H1 (cell line): ENCODE results near the gene TEX28. TPM values are rescaled to one million over a fixed set of nuclear protein-coding genes. Genes with fewer than 3 reads are reported as not detected.
"Not testable (repeated sequence)": the region's sequence is repeated elsewhere in the genome, so short reads cannot be mapped to it uniquely, and the experiment has no call there.

Experiments used
- CTCF ChIA-PET: fragments of 300-600 bp; sonication (Branson Sonifier 250); formaldehyde crosslinking; loops from one replicate; lab custom pipeline; 2021; ENCODE audit not compliant: partially characterized antibody; lab: Charles Lee
- POLR2A ChIA-PET: fragments of 300-600 bp; sonication (Branson Sonifier 250); formaldehyde crosslinking; loops from one replicate; lab custom pipeline; 2021; ENCODE audit warnings: inconsistent platforms; ENCODE audit not compliant: partially characterized antibody; lab: Charles Lee
- DNase-seq, 2 experiments: peaks; one replicate each; pipeline versions ENCODE4 v3.0.0 to v3.0.0-alpha.2; 2010 to 2022; ENCODE audit warnings: low spot score in 2 of 2, low read depth in 1 of 2, mixed read lengths in 1 of 2
- FAIRE-seq: peaks from 2 replicates; lab custom pipeline; 2011; peaks lifted over from hg19 to GRCh38; lab: Jason Lieb, UNC
- H2AFZ ChIP-seq: 2 replicates; pipeline ENCODE4 v1.8.1; 2012; ENCODE audit warnings: low read length, inconsistent platforms
- H2AK5ac ChIP-seq: 2 replicates; pipeline ENCODE4 v1.6.1; 2013; ENCODE audit warnings: low read depth, low read length
- H2BK120ac ChIP-seq: replicated peaks from 2 replicates; pipeline ENCODE3; 2013; ENCODE audit warnings: low read depth, low read length, inconsistent platforms
- H2BK12ac ChIP-seq: 2 replicates; pipeline ENCODE4 v1.6.1; 2013; ENCODE audit warnings: low read depth, low read length
- H2BK15ac ChIP-seq: 2 replicates; pipeline ENCODE4 v1.6.1; 2013; ENCODE audit warnings: low read length
- H2BK20ac ChIP-seq: 2 replicates; pipeline ENCODE4 v1.6.1; 2013; ENCODE audit warnings: low read length
- H2BK5ac ChIP-seq: 2 replicates; pipeline ENCODE4 v1.6.1; 2013; ENCODE audit warnings: low read depth, low read length
- H3K14ac ChIP-seq: 2 replicates; pipeline ENCODE4 v1.6.1; 2013; ENCODE audit warnings: inconsistent platforms; ENCODE audit not compliant: insufficient read length
- H3K18ac ChIP-seq: 2 replicates; pipeline ENCODE4 v1.6.1; 2013; ENCODE audit warnings: low read length; ENCODE audit errors: extremely low read depth
- H3K23ac ChIP-seq: 2 replicates; pipeline ENCODE4 v1.6.1; 2013; ENCODE audit warnings: inconsistent platforms; ENCODE audit not compliant: insufficient read length
- H3K23me2 ChIP-seq: 2 replicates; pipeline ENCODE4 v1.6.1; 2013; ENCODE audit warnings: low read depth, low read length
- H3K27ac ChIP-seq: 2 replicates; pipeline ENCODE4 v1.6.1; 2011; ENCODE audit warnings: low read depth, low read length, inconsistent platforms
- H3K27me3 ChIP-seq, 4 experiments: replicated peaks in 1 of 4; 1 replicate in 1 of 4; 2 replicates in 3 of 4; pipeline versions ENCODE4 v1.6.1 to v1.8.1; 2011 to 2013; ENCODE audit warnings: low read length in 3 of 4, mild to moderate bottlenecking in 3 of 4, inconsistent platforms in 2 of 4, mixed read lengths in 2 of 4, moderate library complexity in 1 of 4; ENCODE audit not compliant: control insufficient read depth in 3 of 4, insufficient read depth in 3 of 4; ENCODE audit errors: extremely low read depth in 1 of 4
- H3K36me3 ChIP-seq, 4 experiments: 2 replicates each; pipeline versions ENCODE4 v1.6.1 to v1.8.1; 2011 to 2013; ENCODE audit warnings: mild to moderate bottlenecking in 4 of 4, low read length in 3 of 4, moderate library complexity in 2 of 4, control low read depth in 1 of 4, inconsistent platforms in 1 of 4; ENCODE audit not compliant: insufficient read depth in 4 of 4, control insufficient read depth in 2 of 4
- H3K4ac ChIP-seq: replicated peaks from 2 replicates; pipeline ENCODE3; 2013; ENCODE audit warnings: low read length, low read depth, mixed read lengths, inconsistent platforms; ENCODE audit not compliant: insufficient read length
- H3K4me1 ChIP-seq, 4 experiments: replicated peaks in 1 of 4; 1 replicate in 1 of 4; 2 replicates in 3 of 4; pipeline versions ENCODE4 v1.6.1 to v1.8.1; 2011 to 2013; ENCODE audit warnings: low read length in 3 of 4, inconsistent platforms in 2 of 4, mixed read lengths in 1 of 4; ENCODE audit not compliant: insufficient read depth in 4 of 4, control insufficient read depth in 3 of 4
- H3K4me2 ChIP-seq, 2 experiments: 2 replicates each; pipeline versions ENCODE4 v1.6.1 to v1.8.1; 2011 to 2013; ENCODE audit warnings: low read depth in 2 of 2, low read length in 2 of 2, control low read depth in 1 of 2, inconsistent platforms in 1 of 2, mild to moderate bottlenecking in 1 of 2; ENCODE audit not compliant: insufficient read depth in 1 of 2
- H3K4me3 ChIP-seq, 4 experiments: fragments of 200-600, 300-600 bp in 1 of 4; sonication (generic), shearing (Covaris generic), sonication (Bioruptor Twin) in 1 of 4; 2 replicates each; pipeline versions ENCODE4 v1.5.1 to v1.8.1; 2011 to 2016; ENCODE audit warnings: low read length in 4 of 4, low read depth in 3 of 4, control low read depth in 2 of 4, inconsistent platforms in 2 of 4, mild to moderate bottlenecking in 2 of 4, mixed read lengths in 1 of 4, moderate library complexity in 1 of 4; ENCODE audit not compliant: insufficient read depth in 2 of 4; ENCODE audit errors: extremely low read depth in 1 of 4
- H3K56ac ChIP-seq: replicated peaks from 2 replicates; pipeline ENCODE3; 2013; ENCODE audit warnings: low read depth, mild to moderate bottlenecking, mixed read lengths, low read length, inconsistent platforms; ENCODE audit not compliant: insufficient read length
- H3K79me1 ChIP-seq: 2 replicates; pipeline ENCODE4 v1.6.1; 2013; ENCODE audit warnings: low read depth, low read length, control low read depth
- H3K79me2 ChIP-seq, 2 experiments: 2 replicates each; pipeline versions ENCODE4 v1.6.1 to v1.8.1; 2012 to 2013; ENCODE audit warnings: low read length in 2 of 2, mild to moderate bottlenecking in 2 of 2, inconsistent platforms in 1 of 2; ENCODE audit not compliant: insufficient read depth in 2 of 2, control insufficient read depth in 1 of 2
- H3K9ac ChIP-seq, 4 experiments: replicated peaks in 1 of 4; 1 replicate in 1 of 4; 2 replicates in 3 of 4; pipeline versions ENCODE4 v1.6.1 to v1.8.1; 2011 to 2013; ENCODE audit warnings: low read depth in 3 of 4, low read length in 3 of 4, control low read depth in 2 of 4, mild to moderate bottlenecking in 2 of 4, moderate library complexity in 2 of 4, inconsistent platforms in 1 of 4; ENCODE audit errors: extremely low read depth in 1 of 4
- H3K9me3 ChIP-seq, 2 experiments: 2 replicates each; pipeline versions ENCODE4 v1.6.1 to v1.8.1; 2012 to 2013; ENCODE audit warnings: mild to moderate bottlenecking in 2 of 2, moderate library complexity in 2 of 2, control low read depth in 1 of 2, inconsistent platforms in 1 of 2, low read depth in 1 of 2, low read length in 1 of 2, mixed read lengths in 1 of 2; ENCODE audit not compliant: insufficient read depth in 2 of 2
- H4K20me1 ChIP-seq, 2 experiments: replicated peaks in 1 of 2; 2 replicates each; pipeline versions ENCODE3 to v1.8.1; 2011 to 2013; ENCODE audit warnings: inconsistent platforms in 2 of 2, low read length in 2 of 2, mild to moderate bottlenecking in 1 of 2; ENCODE audit not compliant: insufficient read depth in 2 of 2, control insufficient read depth in 1 of 2
- H4K5ac ChIP-seq: 2 replicates; pipeline ENCODE4 v1.6.1; 2013; ENCODE audit warnings: low read length, low read depth, mixed read lengths, inconsistent platforms; ENCODE audit not compliant: insufficient read length
- H4K8ac ChIP-seq: 2 replicates; pipeline ENCODE4 v1.8.0; 2013; ENCODE audit warnings: mild to moderate bottlenecking, moderate library complexity, low read length, inconsistent platforms; ENCODE audit not compliant: insufficient read depth; ENCODE audit errors: extremely low read depth
- H4K91ac ChIP-seq: replicated peaks from 2 replicates; pipeline ENCODE3; 2013; ENCODE audit warnings: low read length, mixed read lengths, inconsistent platforms; ENCODE audit not compliant: insufficient read length
- WGBS, 2 experiments: shearing (Covaris generic) in 1 of 2; methylation state at CpG; one replicate each; pipeline versions ENCODE4 v1.1.6 to v1.1.7; 2013 to 2015; ENCODE audit warnings: low lambda C conversion rate in 2 of 2, mixed read lengths in 2 of 2, inconsistent platforms in 1 of 2, low coverage in 1 of 2, missing lambda C conversion rate in 1 of 2; ENCODE audit not compliant: insufficient replicate concordance in 2 of 2, insufficient coverage in 1 of 2, insufficient read length in 1 of 2; ENCODE audit errors: extremely low coverage in 1 of 2, missing lambda C conversion rate in 1 of 2; 5-methylcytosine and 5-hydroxymethylcytosine counted together
- polyA plus RNA-seq, 7 experiments: library from polyadenylated mRNA; depleted of rRNA in 3 of 7; stranded (reverse) in 5 of 7; unstranded in 2 of 7; fragments of >200 nt in 5 of 7; fragments of 200-250 nt in 2 of 7; gene quantifications; 1 replicate in 5 of 7; 2 replicates in 1 of 7; 4 replicates in 1 of 7; pipeline versions ENCODE4 v1.2.1 to v1.2.3, GENCODE V29; 2011 to 2013; ENCODE audit warnings: missing spikeins in 2 of 7, mixed read lengths in 2 of 7
- total RNA-seq: library from RNA; stranded (reverse); fragmentation: NEBNext Ultra II Directional; extraction: Animal tissue kit (Norgen Biotek cat#: 25700); gene quantifications from 2 replicates; pipeline ENCODE4 v1.2.1, GENCODE V29; 2021

The TEX28 gene
- total and polyA plus RNA-seq, 2 of the 8 experiments (the other 6 are each of a cell fraction or from before 2014, with no cell fraction given): not detected

DNA sequence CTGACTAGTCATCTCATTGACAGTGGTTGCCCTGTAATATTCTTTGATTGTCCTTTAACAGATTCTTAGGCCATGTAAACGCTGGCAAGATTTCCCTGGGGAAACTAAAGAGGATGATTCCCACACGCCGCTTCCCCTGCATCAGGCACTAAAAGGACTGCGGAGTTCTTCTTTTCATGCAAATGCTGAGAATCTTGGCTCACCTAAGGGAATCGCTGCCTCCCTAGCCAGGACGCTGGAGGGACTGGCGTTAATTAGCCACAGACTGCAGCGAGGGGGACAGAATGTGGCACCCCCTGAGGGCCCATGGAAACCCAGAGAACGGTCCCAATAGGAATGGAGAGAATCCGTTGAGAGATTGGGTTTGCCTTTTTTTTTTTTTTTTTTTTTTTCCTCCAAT, 8.5 kb downstream of the TEX28 start:
- H2BK20ac ChIP-seq, H3K18ac ChIP-seq, H4K5ac ChIP-seq, H3K14ac ChIP-seq, H3K27me3 ChIP-seq, H2BK15ac ChIP-seq, H3K9me3 ChIP-seq, H2AFZ ChIP-seq, H3K79me1 ChIP-seq, H4K8ac ChIP-seq, H4K20me1 ChIP-seq, DNase-seq, H3K4me3 ChIP-seq, H3K56ac ChIP-seq, H4K91ac ChIP-seq, H3K4me1 ChIP-seq, POLR2A ChIA-PET, H3K79me2 ChIP-seq, FAIRE-seq, H3K9ac ChIP-seq, H2BK120ac ChIP-seq, H3K23ac ChIP-seq, H2BK12ac ChIP-seq, H3K23me2 ChIP-seq, H2BK5ac ChIP-seq, H3K36me3 ChIP-seq, H2AK5ac ChIP-seq, H3K4me2 ChIP-seq, H3K4ac ChIP-seq, H3K27ac ChIP-seq, CTCF ChIA-PET: not testable (repeated sequence)
- WGBS, 2 experiments: no CpG with 5 or more reads among the region's 10 CpGs

DNA sequence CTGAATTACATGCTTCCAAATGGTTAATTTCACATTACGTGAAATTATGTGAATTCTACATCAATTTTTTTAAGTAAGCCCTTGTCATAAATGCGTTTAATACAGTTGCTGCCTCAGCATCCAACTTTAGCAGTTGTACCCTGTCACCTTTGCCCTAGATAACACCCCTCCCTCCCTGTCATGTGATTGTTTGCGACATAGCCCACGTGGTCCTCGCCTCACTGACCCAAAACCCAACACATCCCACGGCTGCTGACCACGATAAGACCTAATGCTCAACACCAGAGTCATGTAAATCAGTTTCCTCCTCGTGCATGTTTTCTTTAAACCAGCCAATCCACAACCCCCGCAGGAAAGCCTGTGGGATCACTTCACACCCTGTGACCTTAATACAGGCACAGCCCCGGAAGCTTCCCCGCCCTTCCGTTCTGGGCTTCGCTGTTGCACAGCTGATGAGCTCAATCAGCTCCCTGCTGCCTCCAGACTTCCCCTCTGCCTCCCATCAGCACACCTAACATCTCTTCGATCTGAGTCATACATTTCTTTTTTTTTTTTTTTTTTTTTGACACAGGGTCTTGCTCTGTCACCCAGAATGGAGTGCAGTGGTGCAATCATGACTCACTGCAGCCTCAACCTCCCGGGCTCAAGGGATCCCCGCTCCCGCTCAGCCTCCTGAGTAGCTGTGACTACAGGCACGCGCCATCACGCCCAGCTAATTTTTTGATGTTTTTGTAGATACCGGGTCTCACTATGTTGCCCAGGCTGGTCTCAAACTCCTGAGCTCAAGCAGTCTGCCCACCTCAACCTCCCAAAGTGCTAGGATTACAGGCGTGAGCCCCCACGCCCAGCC, 10.2 kb downstream of the TEX28 start:
- H3K18ac ChIP-seq, H3K4me2 ChIP-seq, H3K4me1 ChIP-seq, H3K79me1 ChIP-seq, H3K79me2 ChIP-seq, CTCF ChIA-PET, DNase-seq, H2BK20ac ChIP-seq, FAIRE-seq, H4K5ac ChIP-seq, H3K4me3 ChIP-seq, H3K23me2 ChIP-seq, H2BK5ac ChIP-seq, H3K56ac ChIP-seq, H3K23ac ChIP-seq, H2BK120ac ChIP-seq, H2AK5ac ChIP-seq, H3K9me3 ChIP-seq, H3K9ac ChIP-seq, H4K20me1 ChIP-seq, H3K4ac ChIP-seq, H4K91ac ChIP-seq, H2AFZ ChIP-seq, POLR2A ChIA-PET, H3K36me3 ChIP-seq, H2BK12ac ChIP-seq, H3K27me3 ChIP-seq, H3K27ac ChIP-seq, H4K8ac ChIP-seq, H3K14ac ChIP-seq, H2BK15ac ChIP-seq: not testable (repeated sequence)
- no CpG with 5 or more reads among the region's 23 CpGs for WGBS, 2 experiments
